Dermis blood vessel endothelial cell (primary cell): ENCODE measurements around the gene ATP5F1E. TPM values are rescaled to one million over a fixed set of nuclear protein-coding genes. Genes with fewer than 3 reads are reported as not detected.
A peak's percentile ranks its signal among the peaks of the same experiment; 100 is the strongest.
"Not testable (repeated sequence)": the region's sequence is repeated elsewhere in the genome, so short reads cannot be mapped to it uniquely, and the experiment has no call there.

Experiments used
- DNase-seq: peaks from one replicate; pipeline ENCODE4 v3.0.0; 2010
- total RNA-seq: library from RNA; depleted of rRNA; stranded (reverse); fragments of >200 nt; gene quantifications from 2 replicates; pipeline ENCODE4 v1.2.3, GENCODE V29; 2014

Gene ATP5F1E
- total RNA-seq, 1 donor from 2014 or later = 42.7 TPM

DNA sequence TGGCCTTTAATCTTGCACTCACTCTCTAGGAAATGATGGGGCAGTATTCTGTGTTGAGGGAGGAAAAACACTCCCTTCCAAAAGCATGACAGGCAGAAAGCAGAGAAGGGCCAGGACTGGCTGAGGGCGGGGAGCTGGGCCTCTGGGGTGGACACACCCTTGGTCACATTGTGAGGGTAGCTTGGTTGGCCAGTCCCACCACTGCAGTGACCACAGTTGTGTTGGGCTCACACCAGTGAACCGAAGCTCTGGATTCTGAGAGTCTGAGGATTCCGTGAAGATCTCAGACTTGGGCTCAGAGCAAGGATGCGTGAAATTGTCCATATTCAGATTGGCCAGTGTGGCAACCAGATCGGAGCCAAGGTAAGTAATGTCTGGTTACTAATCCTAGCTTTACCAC lies 12.9 kb downstream of the ATP5F1E start, which contains the start of gene TUBB1:
TUBB1 (plus strand) TSS at position 213 of the 400 bp plus-strand sequence; CDS start at position 307, 94 bp downstream.
- no peak for DNase-seq

DNA sequence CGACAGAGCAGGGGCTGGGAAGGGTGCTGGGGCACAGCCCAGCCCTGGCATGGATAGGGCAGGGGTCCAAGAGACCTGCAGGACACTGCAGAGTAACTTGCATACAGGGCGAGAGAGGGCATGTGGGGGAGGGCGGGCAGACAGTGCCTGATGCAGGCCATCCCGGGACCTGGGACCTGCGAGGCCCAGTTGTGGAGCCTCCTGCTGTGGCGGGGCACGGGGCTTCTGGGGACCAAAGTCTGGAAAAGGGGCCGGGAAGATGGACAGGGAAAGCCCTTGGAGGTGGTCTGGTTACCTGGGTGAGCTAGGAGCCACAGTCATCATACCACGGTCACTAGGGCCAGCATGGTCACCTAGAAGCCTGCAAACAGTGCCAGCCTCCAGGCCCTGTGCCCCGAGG lies 13.3 kb downstream of the ATP5F1E start:
- no peak for DNase-seq

DNA sequence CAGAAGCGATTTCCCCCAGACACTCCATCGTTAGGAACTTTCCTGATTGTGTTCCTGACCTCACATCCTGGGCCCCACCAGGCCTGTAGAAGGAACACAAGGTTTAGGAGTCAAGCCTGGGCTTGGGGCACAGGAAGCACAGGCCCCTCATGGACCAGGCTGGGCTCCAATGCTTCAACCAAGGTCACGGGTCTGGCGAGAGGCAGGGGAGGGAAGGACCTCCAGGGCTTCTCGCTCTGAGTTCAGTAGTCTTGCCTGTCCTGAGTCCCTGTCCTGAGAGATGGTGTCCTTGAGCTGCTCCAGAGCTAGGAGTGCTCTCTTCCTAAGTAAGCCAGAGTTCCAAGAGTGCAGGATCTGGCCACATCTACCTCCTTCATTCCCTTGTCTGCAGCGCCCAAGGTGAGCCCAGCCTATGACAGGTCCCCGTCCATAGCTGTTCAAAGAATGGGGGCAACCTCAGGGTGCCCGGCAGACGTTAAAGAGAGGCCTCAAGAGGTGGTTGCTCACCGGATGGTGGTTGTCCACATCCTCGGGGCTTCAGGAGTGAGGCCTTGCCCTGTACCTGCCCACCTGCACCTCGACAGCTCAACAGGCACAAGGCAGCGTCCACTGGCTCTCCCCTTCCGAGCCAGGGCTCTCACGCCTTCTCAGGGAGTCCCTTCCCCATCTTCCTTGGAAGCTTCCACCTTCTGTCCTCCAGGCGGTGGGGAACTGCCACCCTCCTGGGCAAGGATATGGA lies 14.5 kb downstream of the ATP5F1E start:
- no peak for DNase-seq

DNA sequence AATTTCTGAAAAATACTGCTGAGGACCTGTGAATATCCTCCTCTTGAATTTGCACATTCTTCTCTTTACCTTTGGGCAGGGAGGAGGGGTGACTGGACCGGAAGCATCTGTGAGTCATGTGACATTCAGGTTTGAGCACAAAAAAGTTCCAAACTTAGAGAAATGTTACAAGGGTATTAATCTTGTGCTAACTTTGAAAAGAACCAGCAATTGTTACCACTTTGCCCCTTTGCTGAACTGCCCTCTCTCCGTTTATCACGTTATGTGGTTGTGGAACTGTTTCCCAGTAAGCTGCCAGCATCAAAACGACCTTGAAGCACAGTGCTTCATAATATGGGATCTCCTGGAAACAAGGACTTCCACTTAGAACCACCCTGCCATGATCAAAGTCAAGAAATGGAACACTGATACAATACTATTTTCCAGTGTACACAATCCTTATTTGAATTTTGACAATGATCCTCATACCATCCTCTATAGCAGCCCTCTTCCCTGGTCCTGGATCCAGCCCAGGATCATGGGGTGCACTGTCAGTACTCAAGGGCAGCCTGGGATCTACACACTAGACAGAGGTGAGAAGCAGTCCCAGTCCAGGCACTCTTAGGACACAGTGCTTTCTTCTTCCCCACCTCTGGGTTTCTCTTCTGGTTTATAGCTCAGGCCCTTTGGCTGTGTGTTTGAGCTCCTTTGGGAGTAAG lies 15.2 kb downstream of the ATP5F1E start:
- DNase-seq = peak; percentile 55

DNA sequence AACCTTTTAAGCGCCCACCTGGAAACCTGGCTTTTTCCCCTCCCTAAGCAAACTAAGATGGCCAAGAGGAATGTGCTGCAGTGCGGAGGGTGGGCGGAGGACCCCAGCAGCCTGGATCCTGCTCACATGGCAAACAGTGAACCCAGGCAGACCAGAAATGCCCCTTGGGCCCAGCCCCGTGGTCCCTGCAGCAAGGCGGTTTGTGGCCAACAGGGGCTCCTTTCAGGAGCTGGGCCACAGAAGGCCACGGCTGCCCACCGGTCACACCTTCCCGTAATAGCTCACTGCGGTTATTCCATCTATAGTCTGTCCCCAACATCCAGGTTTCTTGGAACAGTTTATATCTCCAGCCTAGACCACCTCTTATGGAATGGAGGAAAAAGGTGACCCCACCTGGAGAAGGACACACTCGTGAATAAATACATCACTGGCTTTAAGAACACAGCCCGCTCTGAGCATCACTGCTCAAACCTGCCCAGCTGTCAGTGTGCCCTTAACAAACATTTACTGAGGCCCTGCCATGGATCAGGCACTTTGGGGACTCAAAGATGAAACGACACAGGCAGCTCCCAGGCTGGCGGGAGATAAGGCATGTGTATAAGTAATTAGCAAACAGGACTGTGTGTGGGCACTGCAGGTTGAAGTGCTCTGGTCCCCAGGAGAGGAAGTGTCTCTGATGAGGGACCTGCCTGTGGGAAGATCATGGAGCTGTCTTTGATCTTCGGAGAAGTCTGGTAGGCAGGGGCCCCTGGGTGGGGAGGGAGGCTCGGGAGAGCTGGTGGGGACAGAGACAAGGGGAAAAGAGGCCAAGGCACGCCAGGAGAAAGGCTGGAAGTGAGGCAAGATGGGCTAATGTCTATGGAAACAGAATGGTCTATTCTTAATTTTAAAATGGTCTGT lies 16.1 kb downstream of the ATP5F1E start:
- no peak for DNase-seq

DNA sequence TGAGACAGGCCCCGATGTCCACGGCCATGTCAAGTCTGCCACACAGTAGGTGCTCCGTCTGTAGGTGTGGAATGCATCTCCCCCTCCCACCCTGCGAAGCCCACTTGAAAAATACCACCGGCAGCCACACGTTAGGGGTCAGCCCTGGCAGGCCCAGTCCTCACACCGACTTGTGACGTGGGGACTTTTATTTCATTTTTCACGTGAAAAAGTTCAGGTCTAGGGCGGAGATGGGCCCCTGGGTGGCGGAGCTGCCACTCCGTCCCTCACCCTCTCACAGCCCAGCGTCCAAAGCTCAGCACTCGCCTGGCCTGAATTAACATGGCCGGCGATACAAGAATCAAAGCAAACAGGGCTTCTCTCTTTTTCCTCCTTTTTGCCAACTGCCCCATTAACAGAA lies 16.7 kb downstream of the ATP5F1E start:
- no peak for DNase-seq

DNA sequence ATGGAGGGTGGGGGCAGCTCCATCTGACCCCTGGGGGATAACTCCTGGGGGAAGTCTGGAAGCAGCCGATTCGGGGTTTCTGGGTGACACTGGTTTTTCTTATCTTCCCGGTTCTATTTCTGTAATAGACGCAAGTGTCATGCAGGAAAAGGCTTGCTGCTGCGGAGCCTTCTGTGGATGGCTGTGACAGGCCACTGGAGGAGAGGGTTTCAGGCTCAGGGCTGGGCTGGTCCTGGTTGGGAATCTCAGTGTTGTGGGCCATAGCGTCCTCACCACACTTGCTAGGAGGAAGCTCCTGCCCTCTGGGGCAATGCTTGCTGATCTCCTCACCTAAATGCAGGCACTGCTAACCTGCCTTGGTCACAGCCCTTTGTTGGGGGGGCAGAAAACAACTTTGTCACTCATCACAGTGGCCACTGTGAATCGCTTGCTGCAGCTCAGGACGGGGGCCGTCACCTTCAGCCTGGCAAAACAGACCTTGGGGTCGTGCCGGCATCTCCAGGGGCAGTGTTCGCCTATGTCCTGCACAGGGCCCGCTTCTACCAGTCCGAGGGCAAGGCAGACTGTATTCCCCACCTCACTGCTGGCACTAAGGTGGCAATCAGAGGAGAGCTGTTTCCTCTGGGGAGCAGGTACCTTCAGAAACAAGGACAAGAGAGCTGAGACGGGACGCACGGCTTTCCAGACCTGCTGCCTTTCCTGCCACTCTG lies 17.3 kb downstream of the ATP5F1E start:
- no peak for DNase-seq

DNA sequence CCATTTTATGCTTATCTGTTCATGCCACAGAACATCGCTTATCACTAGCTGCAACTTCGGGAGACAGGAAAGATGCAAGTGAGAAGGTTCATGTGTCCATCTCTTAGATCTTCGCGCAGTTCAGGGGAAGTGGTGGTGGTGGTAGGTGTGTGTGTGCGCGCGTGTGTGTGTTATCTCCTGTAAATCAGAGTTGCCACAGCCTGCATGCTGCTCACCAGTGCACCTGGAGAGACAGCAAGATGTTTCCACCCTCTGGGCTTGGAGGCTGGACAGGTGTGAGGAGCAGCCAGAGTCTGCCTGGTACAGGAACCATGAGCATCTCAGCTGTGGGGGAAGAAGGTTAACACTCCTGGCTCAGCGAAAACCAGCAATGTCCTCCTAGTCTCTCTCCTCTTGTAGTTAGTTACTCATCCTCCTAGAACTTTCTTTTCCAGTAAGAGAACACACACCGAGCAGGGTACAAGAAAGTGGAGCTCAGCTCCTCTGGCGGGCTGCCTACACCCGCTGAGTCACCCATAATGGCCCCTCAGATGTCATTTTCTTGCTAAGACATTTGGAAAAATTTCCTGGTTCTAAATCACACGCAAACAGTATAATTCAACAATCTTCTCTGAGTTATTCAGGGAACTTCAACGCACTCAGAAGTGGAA lies 18.1 kb downstream of the ATP5F1E start:
- DNase-seq = no peak

DNA sequence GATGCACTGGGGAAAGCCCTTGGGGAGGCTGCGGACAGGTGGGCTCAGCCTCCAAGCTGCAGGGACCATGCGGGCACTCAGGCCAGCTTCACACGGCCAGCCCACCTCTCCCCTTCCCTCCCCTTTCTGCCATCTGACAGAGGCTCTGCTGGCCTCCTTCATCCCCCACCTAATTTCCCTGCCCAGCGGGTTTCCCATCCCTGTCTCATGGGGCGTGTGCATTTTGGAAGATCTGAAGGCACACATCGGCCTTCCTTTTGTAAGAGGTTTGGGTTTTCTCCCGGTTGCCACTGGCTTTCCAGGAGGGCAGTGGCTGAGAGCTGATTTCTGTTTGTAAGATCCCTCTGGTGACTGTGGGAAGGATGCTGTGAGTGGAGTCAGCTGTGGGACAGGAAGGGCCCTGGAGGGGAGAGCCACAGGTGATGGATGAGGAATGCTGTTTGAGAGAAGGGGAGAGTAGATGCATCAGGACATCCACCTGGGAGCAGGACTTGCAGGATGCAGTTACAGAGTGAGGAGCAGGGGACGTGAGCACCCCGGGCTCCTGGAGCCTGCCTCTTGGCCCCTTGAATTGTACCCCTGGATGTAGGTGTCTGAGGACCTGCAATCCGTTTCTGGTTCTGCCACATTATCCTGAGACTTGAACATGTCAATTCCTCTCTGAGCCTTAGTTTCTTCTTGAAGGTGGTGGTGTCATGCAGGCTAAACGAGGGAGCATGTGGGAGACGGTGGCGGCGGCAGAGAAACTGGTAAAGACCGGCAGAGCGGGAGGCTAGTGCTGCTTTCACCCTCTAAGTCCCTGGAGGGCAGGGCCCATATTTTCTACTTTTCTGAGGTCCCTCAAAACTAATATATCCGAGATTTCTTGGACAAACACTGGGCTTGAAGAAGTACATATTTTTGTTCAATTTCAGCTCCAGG lies 18.8 kb downstream of the ATP5F1E start:
- DNase-seq = no peak

DNA sequence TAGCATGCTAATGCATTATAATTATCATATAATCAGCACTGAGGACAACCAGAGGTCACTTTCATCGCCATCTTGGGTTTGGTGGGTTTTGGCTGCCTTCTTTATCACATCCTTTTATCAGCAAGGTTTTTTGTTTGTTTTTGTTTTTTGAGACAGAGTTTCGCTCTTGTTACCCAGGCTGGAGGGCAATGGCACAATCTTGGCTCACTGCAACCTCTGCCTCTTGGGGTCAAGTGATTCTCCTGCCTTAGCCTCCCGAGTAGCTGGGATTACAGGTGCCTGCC lies 20.3 kb downstream of the ATP5F1E start:
- DNase-seq = not testable (repeated sequence)

DNA sequence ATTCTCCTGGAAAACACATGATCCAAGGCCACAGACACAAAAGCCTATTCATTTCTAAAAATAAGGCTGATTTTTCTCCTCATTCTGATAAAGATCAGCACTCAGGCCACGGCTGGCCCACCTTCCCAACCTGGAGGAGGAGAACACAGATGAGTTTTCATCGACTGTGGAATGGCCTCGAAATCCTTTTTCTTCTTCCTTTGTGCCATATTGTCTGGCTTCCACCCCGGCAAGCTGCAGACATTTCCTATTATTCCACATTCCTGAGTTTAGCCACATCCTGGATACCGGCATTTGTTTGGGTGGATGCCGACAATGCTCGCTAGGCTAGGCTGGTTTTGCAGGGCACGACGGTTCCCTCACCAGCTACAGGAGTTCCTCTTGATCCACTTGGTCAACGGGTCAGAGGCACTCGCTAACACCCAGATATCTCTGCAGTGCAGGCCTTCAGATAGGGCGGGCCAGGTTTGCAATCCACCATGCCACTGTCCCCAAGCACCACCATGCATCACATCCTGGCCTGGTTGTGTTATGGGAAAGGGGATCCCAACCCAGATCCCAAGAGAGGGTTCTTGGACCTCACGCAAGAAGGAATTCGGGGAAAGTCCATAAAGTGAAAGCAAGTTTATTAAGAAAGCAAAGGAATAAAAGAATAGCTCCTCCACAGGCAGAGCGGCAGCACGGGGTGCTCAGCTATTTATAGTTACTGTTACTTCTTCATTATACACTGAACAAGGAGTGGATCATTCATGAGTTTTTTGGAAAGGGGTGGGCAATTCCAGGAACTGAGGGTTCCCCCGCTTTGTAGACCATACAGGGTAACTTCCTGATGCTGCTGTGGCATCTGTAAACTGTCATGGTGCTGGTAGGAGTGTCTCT lies 20.9 kb downstream of the ATP5F1E start:
- peak; percentile 97 for DNase-seq

DNA sequence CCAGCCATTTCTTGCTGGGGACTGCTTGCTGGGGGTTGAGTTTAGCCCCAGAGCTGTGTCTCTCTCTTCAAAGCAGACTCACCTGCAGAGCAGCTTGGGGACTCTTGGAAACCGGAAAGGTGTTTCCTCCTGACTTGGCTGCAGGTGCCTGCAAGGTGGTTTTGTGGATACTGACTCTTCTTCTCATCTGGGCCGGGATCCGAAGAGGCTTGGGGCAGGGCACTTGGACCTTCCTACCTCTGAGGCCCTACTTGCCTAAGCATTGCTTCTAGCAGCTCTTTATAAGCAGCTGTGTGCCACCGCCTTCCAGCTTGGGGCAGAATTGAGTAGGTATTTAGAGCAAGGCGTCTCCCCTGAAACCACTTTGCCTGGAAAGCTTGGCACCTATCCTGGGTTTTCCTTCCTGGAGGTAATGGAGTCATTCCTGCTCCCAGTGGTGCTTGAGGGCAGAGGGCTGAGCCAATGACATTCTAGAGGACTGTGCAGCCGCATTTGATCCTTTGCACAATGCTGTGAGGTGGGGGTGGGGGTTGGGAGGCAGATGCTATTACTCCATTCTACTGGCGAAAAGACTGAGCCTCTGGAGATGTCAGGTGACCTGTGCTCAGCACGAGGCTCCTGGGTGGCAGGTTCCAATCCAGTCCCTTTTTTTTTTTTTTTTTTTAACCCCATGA lies 21.7 kb downstream of the ATP5F1E start:
- DNase-seq = peak; percentile 84

DNA sequence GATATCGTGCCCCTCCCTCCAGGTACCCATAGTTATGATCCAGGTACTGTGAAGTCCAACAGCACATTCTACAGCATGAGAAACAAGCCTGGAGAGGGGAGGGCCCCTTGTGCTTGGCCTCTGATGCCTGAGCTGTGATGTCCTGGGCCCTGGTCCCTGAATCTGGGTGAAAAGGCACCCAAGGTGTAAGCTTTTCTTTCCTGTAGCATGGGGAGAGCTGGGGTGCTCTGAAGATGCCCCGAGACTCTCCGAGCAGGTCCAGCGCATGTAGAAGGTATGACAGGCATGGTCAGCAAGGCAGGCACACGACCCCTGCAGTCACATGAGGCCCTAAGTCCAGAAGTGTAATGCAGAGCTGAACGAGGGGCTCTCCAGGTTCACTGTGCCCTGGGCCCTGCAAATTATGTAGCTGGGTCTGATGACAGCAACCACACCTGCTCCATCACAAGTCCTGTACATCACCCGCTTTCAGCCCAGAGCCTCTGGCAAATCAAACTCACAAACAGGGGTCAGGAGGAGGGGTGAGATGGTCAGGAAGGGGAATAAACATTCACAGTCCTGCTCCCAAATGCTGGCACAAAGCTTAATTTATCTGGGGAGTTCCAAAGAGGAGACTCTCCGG lies 23.3 kb downstream of the ATP5F1E start:
- no peak for DNase-seq

DNA sequence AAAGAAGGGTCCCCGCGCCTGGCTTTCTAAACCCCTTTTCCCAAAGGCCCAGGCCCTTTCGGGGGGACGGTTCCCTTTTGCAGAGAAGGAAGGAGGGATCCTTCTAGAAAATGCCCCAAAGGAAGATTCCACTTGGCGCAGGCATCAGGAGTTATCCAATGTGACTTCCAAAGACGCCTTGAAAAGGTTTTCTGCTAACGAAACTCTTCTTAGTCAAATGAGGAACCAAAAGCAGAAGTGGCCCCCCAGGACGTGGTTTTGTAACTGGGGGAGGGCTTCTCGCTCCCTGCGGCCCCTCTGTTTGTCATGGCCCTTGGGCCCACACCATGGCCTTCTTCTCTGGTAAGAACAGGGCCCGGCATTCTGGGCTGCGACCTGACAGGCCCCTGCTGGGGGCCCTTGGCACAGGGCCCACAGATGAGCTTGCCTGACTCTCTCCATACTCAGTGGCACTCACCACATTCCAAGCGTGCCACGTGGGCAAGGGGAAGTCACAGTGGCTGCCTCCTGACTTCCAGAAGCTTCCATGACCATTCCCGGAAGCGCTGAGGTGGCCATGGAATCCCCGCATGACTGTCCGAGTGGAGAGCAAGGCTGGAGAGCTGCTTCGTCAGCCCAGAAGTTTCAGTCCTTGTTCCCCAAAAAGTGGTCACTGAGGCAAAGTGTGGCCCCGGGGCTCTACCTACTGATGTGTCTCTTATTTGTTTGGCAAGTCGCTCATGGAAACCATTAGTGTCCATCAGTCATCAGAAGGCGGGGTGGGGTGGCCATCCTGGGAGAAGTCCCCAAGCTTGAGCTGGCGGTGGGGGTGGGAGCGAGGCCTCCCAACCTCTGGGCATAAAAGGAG lies 24.2 kb downstream of the ATP5F1E start:
- no peak for DNase-seq

DNA sequence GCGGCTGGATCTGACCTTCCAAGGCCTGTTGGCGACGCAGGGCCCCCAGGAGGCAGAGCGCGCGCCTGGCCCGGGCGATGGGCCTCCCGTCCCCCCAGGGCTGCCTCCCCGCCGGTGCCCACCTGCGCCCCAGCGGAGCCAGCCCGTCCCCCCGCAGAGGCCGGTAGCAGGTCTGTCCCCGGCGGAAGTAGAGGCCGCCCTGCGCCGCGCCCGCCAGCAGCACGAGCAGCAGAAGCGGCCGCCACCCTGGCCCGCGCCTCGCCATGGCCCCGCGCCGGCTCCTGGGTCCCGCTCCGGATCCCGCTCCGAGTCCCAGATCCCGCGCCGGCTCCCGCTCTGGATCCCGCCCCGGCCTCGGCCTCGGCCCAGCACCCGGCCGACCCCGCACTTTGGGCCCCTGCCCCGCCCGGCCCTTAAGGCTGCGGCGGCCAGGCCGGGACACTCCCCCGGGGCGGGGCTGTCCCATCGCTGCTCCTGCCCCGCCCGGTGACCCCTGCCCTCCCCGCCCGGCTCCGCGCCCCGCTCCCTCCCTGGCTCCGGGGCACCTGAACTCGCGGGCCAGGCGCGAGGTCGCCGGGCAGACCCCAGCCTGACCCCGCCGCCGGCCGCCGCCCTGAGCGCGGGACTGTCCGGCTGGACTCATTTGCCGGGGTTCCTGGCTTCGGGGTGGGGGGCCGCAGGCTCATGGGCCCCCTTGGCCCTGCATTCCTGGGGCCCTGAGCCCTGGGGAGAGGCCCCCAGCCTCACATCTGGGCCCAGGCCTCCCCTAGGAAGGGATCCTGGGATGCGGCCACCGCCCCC lies 25.1 kb downstream of the ATP5F1E start, which contains the start of gene CTSZ:
CTSZ (minus strand) TSS at position 391 of the 801 bp plus-strand sequence; CDS start at position 265, 126 bp downstream.
- DNase-seq = peak; percentile 55

DNA sequence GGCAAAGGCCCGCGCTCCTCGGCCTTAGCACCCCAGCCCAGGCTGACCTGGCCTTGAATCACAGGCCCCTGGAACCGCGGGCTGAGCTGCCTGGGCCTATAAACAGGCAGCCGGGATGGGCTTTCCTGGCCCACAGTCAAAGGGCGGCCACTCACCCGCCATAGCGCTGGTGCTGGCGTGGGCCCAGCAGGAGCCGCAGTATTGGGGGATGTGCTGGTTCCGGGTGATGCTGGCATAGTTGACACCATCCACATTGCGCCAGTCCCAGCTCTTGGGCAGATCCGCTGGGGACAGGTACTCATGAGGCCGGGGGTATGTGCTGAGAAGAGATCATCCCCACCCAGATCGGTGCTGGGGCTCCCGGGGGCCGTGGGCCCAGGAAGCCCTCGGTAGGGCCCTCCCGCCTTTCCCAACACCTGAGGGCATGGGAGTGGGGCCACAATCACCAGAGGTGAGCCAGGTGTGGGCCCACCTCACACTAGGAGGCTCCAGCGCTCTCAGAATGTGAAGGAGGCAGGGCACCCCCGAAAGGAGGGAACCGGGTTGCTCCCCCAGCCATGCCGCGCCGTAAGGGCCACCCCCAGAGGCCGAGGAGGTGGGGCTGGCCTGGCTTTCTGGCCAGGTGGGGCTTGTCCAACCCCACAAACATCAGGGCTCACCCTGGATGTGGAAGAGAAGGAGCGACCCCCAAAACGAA lies 25.8 kb downstream of the ATP5F1E start:
- peak; percentile 49 for DNase-seq
